ENCODE measurements around the gene ANAPC2.

Gene ANAPC2

GRCh38 chr9:137161558-137162486 is 26.5 kb downstream of the ANAPC2 start:
- peak; percentile 61 for DNase-seq (ENCODE audit: low spot score)

GRCh38 chr9:137160716-137161557 is 27.4 kb downstream of the ANAPC2 start:
- in situ Hi-C loops (cut with MboI; ENCODE audit: low pct_unique_long_range_greater_than_20kb, low sequenced_read_pairs, unreplicated experiment), result no loop called here
- TF ChIP-seq CTCF (IDR thresholded peaks at IDR 0.05; ENCODE audit: extremely low read depth, insufficient read depth, missing control alignments), result no peak
- DNase-seq (ENCODE audit: low spot score), result no peak

More at GRCh38 chr9:137161558-137162486, 26.5 kb downstream of the ANAPC2 start:
- in situ Hi-C loops (cut with MboI; ENCODE audit: low pct_unique_long_range_greater_than_20kb, low sequenced_read_pairs, unreplicated experiment), result no loop called here
- TF ChIP-seq CTCF (IDR thresholded peaks at IDR 0.05; ENCODE audit: extremely low read depth, insufficient read depth, missing control alignments), result no peak

DNA sequence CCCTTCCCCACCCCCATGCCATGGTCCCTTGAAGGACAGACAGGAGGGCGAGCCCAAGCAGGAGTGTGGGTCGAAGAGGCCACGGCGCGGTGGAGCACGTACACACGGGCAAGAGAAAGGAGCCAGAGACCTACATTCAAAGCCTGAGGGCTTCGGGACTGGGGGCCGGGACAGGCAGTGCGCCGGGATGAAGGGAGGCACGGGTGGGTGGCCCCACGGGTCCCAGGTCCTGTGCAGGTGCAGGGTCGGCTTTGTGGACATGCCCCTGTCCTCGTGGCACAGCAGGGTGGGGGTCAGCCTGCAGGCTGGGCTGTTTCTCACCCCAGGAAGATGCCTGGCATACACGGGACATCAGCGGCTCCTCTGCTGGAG is 28.3 kb downstream of the ANAPC2 start:
- no peak for DNase-seq (ENCODE audit: low spot score)
- no peak for TF ChIP-seq CTCF (IDR thresholded peaks at IDR 0.05; ENCODE audit: extremely low read depth, insufficient read depth, missing control alignments)
- in situ Hi-C loops (cut with MboI; ENCODE audit: low pct_unique_long_range_greater_than_20kb, low sequenced_read_pairs, unreplicated experiment), result no loop called here

DNA sequence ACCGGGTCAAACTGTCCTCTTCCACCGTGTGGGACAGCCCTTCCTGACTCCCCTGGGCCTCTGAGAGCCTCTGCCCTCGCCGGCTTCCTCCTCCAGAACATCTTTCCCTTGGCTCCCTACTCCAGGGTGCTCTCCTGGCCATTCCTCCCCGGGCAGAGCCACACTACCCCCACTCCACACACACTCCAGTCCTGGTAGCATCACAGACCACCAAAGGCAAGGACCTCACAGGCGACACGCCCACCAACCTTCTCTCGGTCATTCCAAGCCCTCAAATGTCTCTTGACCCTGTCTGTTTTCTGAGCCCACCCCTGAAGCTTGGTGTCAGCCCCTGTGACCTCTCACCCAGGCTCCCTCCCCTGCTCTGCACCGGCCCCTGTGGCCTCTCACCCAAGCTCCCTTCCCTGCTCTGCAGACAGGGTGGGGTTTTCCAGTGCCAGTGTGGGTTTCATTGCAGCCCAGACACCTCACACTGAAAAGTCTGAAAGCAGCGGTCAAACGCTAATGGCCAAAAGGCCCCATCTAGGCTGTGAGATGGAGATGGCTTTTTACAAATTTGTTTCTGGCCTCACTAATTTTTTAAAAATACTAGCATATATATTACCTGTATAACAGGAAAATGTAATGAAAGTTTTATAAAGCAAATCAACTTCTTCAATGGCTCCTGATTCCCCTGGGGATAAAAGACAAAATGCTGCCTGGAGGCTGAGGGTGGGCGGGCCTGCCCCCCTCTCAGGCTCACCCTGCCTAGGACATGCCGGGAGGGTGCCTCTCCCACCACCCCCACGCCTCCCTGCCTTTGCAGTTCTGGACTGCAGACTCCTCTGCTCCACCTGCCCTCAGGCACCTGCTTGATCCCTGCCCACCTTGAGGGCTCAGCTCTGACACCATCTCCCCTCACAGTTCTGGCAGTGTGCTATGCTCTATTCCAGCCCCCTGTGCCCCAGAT is 29.0 kb downstream of the ANAPC2 start:
- in situ Hi-C loops (cut with MboI; ENCODE audit: low pct_unique_long_range_greater_than_20kb, low sequenced_read_pairs, unreplicated experiment), result no loop called here
- no peak for TF ChIP-seq CTCF (IDR thresholded peaks at IDR 0.05; ENCODE audit: extremely low read depth, insufficient read depth, missing control alignments)
- no peak for DNase-seq (ENCODE audit: low spot score)

GRCh38 chr9:137158625-137159024 is 29.7 kb downstream of the ANAPC2 start:
- no peak for TF ChIP-seq CTCF (IDR thresholded peaks at IDR 0.05; ENCODE audit: extremely low read depth, insufficient read depth, missing control alignments)
- no peak for DNase-seq (ENCODE audit: low spot score)
- in situ Hi-C loops (cut with MboI; ENCODE audit: low pct_unique_long_range_greater_than_20kb, low sequenced_read_pairs, unreplicated experiment), result no loop called here

All from GM13977 (cell line).